ENCODE data around the gene LRRK2.

DNA sequence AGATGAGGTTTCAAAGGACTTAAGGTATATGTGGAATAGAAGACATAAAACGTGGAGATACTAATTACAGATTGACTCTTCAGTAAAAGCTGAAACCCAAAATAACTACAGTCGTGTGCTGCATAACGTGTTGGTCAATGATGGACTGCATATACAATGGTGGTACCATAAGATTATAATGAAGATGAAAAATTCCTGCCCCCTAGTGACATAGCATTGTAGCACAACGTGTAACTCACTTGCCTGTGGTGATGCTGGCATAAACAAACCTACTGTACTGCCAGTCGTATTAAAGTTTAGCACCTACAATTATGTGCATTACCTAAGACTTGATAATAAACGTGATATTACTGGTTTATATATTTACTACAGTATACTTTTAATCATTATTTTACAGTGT is 150.3 kb downstream of the LRRK2 start:
- no peak for TF ChIP-seq POLR2AphosphoS5 (IDR thresholded peaks at IDR 0.05)
- TF ChIP-seq POLR2A (IDR thresholded peaks at IDR 0.05): no peak
